ENCODE results near the gene INTS12.

The INTS12 gene

DNA sequence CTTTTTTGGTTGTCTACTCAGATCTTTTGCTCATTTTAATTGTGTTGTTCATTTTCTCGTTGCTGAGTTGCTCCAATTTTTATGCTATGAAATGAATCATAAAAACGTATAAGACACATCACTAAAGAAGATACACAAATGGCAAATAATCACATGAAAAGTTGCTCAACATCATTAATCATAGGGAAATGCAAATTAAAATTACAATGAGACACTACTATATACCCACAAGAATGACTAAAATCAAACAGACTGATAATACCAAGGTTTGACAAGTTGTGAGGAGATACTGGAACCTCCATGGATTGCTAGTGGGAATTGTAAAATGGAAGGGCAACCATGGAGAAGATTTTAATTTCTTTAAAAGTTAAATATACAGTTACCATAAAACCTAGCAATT lies 17.1 kb upstream of the INTS12 start:
- TF ChIP-seq, protein P1, sequence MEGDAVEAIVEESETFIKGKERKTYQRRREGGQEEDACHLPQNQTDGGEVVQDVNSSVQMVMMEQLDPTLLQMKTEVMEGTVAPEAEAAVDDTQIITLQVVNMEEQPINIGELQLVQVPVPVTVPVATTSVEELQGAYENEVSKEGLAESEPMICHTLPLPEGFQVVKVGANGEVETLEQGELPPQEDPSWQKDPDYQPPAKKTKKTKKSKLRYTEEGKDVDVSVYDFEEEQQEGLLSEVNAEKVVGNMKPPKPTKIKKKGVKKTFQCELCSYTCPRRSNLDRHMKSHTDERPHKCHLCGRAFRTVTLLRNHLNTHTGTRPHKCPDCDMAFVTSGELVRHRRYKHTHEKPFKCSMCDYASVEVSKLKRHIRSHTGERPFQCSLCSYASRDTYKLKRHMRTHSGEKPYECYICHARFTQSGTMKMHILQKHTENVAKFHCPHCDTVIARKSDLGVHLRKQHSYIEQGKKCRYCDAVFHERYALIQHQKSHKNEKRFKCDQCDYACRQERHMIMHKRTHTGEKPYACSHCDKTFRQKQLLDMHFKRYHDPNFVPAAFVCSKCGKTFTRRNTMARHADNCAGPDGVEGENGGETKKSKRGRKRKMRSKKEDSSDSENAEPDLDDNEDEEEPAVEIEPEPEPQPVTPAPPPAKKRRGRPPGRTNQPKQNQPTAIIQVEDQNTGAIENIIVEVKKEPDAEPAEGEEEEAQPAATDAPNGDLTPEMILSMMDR (IDR thresholded peaks at IDR 0.05; ENCODE audit: extremely low read depth, missing control alignments) = no peak
- DNase-seq (ENCODE audit: low spot score) = no peak

DNA sequence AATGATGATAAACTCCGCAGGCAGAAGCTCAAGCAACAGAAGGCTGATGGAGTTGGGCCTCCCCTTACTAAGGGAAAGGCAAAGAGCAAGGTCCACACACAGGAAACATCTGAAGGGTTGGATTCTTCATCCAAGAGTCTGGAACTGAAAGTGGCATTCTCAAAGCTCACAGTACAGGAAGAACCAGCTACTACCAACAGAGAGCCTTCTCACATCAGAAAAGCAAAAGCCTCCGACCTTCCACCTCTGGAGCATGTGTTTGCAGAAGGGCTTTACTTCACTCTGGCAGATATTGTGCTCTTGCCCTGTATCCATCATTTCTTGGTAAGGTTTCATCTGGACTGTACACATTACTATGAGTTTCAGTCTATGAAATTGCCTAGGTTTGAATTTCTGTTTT lies 10.7 kb upstream of the INTS12 start:
- DNase-seq (ENCODE audit: low spot score) = no peak
- TF ChIP-seq, protein P1 (IDR thresholded peaks at IDR 0.05; ENCODE audit: extremely low read depth, missing control alignments) = no peak

DNA sequence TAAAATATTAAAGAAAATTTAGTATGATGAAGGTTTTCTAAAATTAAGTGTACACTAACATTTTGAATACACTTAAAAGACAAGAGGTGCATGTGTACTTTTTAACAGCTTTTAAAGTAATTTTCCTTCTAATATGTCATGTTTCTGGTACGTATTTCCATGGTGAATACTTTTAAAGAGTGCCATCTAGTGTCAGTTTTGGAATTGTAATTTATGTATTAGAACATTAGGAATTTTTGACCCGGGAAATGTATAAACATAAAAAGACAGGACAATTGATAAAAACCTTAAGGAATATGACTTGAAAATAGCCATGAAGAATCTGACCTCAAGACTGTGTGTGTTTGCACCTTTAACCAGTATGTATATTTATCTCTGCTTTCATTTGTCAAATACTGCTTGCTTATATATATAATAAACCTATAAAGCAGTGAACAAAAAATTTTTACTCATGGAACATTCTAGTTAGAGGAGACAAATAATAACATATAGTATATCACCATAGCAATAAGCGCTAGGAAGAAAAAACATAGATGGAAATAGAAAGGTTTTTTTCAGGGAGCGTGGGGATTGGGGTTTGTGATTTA lies 7.3 kb upstream of the INTS12 start:
- peak; percentile 23 for DNase-seq (ENCODE audit: low spot score)
- TF ChIP-seq, protein P1 (IDR thresholded peaks at IDR 0.05; ENCODE audit: extremely low read depth, missing control alignments) = no peak

DNA sequence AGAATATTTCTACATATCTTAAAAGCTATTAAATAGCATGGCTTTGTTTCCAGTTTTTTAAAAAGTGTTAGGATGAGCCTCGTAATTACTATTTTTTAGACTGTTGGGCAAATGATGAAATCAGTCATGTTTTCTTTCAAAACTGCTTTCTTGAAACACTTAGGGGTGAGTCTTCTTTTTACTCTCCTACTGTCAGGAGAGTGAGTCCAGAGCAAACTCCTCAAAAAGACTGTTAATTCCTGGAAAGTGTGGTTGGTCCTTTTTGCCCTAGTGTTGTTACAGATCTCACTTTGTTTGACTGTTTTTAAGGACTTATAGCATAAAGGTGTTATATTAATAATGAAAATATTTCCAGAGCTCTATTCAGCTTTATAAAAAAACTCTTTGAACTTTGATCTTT lies 6.4 kb upstream of the INTS12 start:
- TF ChIP-seq, protein P1 (IDR thresholded peaks at IDR 0.05; ENCODE audit: extremely low read depth, missing control alignments) = no peak

DNA sequence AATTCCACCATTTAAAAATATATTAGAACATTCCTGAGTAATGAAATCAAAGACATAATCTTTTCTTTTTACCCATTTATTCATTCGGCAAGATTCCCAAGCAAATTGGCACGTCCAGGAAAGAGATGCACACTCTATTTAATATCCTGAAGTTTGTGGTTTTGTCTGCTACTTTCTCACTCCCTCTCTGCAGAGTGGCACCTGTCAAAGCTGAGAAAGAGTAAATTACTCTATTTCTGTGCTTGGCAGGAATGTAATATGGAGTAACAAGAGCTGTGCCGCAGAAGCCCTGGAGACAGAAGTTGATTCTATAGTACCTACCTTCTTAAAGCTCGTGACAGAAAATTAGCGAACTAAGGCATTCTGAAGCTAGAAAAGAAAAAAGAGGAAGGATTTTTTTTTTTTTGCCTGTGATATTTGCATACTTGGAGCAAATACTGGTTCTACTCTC lies 5.6 kb upstream of the INTS12 start:
- TF ChIP-seq, protein P1 (IDR thresholded peaks at IDR 0.05; ENCODE audit: extremely low read depth, missing control alignments) = no peak
- DNase-seq (ENCODE audit: low spot score) = peak; percentile 28

More for the DNA sequence above, 6.4 kb upstream of the INTS12 start:
- DNase-seq (ENCODE audit: low spot score) = no peak

DNA sequence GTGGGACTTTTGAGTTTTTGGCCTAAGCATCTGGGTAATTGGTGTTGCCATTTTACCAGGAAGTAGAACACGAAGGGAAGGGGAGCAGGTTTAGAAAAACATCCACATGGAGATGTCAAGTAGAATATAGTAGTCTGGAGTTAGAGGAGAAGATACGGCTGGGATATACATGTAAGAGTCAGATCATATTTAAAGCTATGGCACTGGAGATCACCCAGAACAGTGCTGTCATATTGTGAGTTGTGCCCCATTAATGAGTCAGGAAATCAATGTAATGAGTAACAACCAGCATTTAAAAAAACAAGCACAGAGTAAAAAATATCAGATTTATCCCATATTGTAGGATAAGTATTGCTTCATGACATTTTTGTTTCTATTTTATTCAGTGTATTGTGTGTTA lies 4.3 kb upstream of the INTS12 start:
- DNase-seq (ENCODE audit: low spot score) = no peak
- TF ChIP-seq, protein P1 (IDR thresholded peaks at IDR 0.05; ENCODE audit: extremely low read depth, missing control alignments) = no peak

DNA sequence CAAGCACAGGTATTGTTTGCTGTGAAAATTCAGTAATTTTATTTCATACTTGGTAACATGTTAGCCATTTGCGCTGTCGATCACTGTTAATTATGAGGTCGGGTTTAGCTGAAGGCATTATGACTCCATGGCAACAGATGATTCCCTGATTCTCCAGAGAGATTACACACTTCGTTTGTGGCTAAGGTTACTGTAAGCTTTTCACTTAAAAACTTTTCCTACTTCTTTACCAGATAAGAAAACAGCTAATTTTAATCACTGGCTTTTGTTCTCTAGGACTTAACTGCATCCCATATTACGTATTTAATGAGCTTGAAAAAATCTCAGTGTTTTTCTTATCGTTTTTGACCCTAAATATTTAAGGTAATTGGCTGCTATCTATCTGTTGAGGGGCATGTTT lies 2.2 kb upstream of the INTS12 start:
- no peak for DNase-seq (ENCODE audit: low spot score)
- TF ChIP-seq, protein P1 (IDR thresholded peaks at IDR 0.05; ENCODE audit: extremely low read depth, missing control alignments) = no peak

Data from GM20000 (cell line).